GDM1 (cell line): ENCODE data around the gene ZNF467.

ENCODE experiments used
- DNase-seq: peaks from one replicate; lab custom pipeline; 2025; lab: John Stamatoyannopoulos, UW

Gene ZNF467

GRCh38 chr7:149770728-149771636 is 2.4 kb downstream of the ZNF467 start:
- no peak for DNase-seq

- no peak for DNase-seq
Measured at GRCh38 chr7:149769915-149770314, 3.5 kb downstream of the ZNF467 start.

DNA sequence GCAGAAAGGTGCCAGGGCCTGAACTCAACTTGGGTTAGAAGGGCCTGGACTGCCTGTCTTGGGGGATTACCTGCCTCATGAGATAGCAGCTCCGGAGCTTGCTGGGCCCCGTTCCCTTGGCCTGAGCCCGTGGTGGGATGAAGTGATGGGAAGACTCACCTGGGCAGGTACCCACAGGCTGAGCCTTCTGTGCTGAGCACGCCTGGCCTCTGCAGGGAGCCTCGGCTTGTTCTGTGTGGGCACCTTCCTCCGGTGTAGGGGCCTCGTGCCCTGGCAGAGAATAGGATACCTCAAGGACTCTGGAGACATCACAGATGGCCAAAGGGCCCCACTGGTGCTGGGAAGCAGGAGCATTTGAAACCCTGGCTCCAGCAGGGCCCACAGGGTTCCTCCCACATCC is 4.5 kb downstream of the ZNF467 start:
- DNase-seq: no peak

GRCh38 chr7:149767068-149767467 is 6.3 kb downstream of the ZNF467 start:
- DNase-seq: no peak

GRCh38 chr7:149766135-149766675 is 7.2 kb downstream of the ZNF467 start:
- no peak for DNase-seq

- no peak for DNase-seq
Measured at GRCh38 chr7:149765399-149766121, 7.8 kb downstream of the ZNF467 start.

- no peak for DNase-seq
Measured at GRCh38 chr7:149764481-149765398, 8.6 kb downstream of the ZNF467 start.

DNA sequence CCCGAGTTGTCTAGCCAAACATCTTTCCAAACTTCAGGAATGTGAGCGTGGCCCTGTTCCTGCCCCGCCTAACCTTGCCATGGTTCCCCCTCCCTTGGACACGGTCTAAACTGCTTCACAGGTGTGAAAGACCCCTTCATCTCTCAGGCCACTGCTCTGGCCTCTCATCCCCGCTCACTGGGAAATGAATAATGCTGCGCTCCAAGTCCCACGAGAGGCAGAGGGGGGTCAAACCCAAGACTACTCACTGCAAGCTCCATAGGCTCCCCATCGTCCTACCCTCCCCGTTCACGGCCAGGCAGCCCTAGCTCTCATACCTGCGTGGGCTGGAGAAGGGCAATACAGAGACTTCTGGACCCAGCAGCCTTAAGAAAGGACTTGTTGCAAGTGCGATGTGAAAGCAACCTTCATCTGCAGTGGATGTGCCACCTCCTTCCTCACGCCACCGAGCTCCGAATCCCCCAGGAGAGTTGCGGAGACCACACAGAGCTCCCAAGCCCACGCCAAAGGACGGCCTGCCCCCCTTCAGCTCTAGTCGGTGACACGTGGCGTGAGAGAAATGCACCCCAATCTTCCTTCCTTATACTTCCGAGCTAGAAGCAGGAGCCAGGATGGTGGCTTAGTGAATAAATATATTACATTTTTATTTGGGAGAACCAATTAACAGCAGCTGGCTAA is 9.7 kb downstream of the ZNF467 start:
- DNase-seq: no peak

DNA sequence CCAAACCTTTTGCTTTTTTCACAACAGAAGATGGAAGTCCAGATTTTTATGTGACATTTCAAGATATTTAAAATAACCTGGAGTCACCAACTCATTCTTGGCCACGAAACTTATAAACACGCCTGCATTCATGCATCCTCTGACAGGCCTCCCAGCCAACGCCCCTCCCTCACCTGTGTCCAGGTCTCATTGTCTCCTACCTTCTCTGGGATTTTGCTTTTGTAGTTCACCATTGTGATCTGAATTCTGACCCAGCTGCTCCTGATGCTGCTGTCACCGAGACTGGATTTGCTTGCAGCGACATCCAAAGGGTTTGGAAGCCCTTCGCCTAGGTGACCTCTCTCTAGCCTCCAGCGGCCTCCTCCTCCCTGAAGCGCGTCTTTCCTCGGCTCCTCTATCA is 10.8 kb downstream of the ZNF467 start:
- no peak for DNase-seq

- no peak for DNase-seq
Measured at GRCh38 chr7:149762089-149762488, 11.3 kb downstream of the ZNF467 start.

DNA sequence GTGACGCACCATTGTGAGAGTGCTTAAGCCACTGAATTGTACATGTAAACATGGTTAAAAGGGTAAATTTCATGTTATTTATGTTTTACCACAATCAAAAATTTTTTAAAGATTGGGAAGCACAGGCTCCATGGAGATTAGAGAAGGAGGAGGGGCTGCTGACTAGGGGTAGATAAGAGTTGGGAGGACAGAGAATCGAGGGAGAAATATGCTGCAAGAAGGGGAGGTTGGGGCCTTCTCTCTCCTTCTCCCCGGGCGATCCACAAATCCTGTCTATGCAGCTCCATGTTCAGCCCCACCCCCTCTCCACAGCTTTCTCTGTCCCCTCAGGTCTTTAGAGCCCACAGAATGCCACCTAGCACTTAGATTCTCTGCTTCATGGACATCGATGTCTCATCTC is 12.1 kb downstream of the ZNF467 start:
- no peak for DNase-seq

- no peak for DNase-seq
Measured at GRCh38 chr7:149760538-149760937, 12.8 kb downstream of the ZNF467 start.

- DNase-seq: no peak
Measured at GRCh38 chr7:149759093-149759860, 14.1 kb downstream of the ZNF467 start.

DNA sequence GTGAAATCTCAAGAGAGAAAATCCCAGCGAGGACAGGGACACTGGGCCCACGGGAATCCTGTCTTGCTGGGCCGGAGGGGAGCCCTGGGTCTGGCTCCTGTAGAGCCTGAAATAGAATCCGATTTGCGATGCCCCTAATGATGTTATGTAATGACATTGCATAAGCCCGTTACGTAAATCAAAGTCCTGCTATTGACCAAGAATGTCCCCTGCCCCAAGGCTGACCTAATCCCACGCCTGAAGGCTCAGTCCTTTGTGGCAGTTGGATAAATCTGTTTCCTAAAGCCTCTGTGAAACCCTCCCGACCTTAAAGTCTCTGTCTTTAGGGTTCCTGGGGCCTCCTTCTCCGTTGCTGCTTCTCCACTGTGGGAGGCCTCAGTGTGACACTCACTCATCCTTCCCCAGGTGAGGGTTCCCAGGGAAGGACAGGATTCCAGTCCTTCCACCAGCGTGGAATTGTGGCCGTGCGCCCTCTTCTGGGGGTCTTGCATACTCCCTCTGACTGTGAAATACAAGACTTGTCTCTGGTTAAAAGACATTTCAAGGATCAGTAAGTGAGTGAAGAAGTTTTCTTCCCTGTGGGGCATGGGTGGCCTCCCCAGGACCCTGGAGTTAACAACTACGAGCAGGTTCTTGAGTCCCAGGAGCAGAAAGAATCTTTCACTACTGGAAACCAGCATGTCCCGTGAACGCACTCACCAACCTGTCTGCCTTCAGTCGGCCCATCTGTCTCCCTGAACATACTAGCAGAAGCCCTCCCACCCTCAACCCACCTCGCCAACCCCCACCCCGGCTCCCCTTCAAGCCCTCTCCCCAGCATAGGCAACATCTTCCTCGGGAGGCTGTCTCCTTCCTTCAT is 19.8 kb downstream of the ZNF467 start:
- DNase-seq: no peak

GRCh38 chr7:149752646-149753045 is 20.7 kb downstream of the ZNF467 start:
- DNase-seq: no peak

GRCh38 chr7:149751043-149751775 is 22.2 kb downstream of the ZNF467 start:
- DNase-seq: no peak

- DNase-seq: no peak
Measured at GRCh38 chr7:149750122-149750845, 23.1 kb downstream of the ZNF467 start.
